ENCODE results near the gene NPIPB6.
"Not testable (repeated sequence)": the region's sequence is repeated elsewhere in the genome, so short reads cannot be mapped to it uniquely, and the experiment has no call there.

GRCh38 chr16:28392054-28392453 lies 28.7 kb upstream of the NPIPB6 start:
- TF ChIP-seq, protein P1, sequence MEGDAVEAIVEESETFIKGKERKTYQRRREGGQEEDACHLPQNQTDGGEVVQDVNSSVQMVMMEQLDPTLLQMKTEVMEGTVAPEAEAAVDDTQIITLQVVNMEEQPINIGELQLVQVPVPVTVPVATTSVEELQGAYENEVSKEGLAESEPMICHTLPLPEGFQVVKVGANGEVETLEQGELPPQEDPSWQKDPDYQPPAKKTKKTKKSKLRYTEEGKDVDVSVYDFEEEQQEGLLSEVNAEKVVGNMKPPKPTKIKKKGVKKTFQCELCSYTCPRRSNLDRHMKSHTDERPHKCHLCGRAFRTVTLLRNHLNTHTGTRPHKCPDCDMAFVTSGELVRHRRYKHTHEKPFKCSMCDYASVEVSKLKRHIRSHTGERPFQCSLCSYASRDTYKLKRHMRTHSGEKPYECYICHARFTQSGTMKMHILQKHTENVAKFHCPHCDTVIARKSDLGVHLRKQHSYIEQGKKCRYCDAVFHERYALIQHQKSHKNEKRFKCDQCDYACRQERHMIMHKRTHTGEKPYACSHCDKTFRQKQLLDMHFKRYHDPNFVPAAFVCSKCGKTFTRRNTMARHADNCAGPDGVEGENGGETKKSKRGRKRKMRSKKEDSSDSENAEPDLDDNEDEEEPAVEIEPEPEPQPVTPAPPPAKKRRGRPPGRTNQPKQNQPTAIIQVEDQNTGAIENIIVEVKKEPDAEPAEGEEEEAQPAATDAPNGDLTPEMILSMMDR (IDR thresholded peaks at IDR 0.05), result not testable (repeated sequence)
- TF ChIP-seq POLR2A (IDR thresholded peaks at IDR 0.05), result not testable (repeated sequence)
